CD4-positive, alpha-beta T cell treated with Interleukin-21 for 1 hour (primary cell): ENCODE measurements around the gene EML4.
"Not testable (repeated sequence)": the region's sequence is repeated elsewhere in the genome, so short reads cannot be mapped to it uniquely, and the experiment has no call there.

ENCODE experiments used
- DNase-seq: peaks from one replicate; pipeline ENCODE4 v3.0.0-alpha.2; 2020

Gene EML4

GRCh38 chr2:42363413-42363812, 194.3 kb downstream of the EML4 start:
- no peak for DNase-seq

GRCh38 chr2:42364658-42365057, 195.5 kb downstream of the EML4 start:
- no peak for DNase-seq

- DNase-seq = no peak
Observed at GRCh38 chr2:42366411-42366810, 197.3 kb downstream of the EML4 start.

- DNase-seq = no peak
Observed at GRCh38 chr2:42367835-42368234, 198.7 kb downstream of the EML4 start.

GRCh38 chr2:42368817-42369531, 199.8 kb downstream of the EML4 start:
- DNase-seq = no peak

GRCh38 chr2:42369532-42370229, 200.5 kb downstream of the EML4 start:
- no peak for DNase-seq

GRCh38 chr2:42371611-42372473, 202.7 kb downstream of the EML4 start:
- DNase-seq = no peak

- DNase-seq = no peak
Observed at GRCh38 chr2:42372474-42373200, 203.5 kb downstream of the EML4 start.

GRCh38 chr2:42376758-42377157, 207.6 kb downstream of the EML4 start:
- DNase-seq = no peak

- DNase-seq = no peak
Observed at GRCh38 chr2:42378415-42378814, 209.3 kb downstream of the EML4 start.

GRCh38 chr2:42380026-42380425, 210.9 kb downstream of the EML4 start:
- not testable (repeated sequence) for DNase-seq

- DNase-seq = no peak
Observed at GRCh38 chr2:42382144-42382543, 213.0 kb downstream of the EML4 start.
